Stimulated activated memory B cell treated with anti-CD40 and anti-IgM and Interleukin-4, amounts not matched to agents 10 μg/mL and 1 μg/mL and 100 μg/mL, for 72 hours (primary cell): ENCODE measurements around the gene EXT2.

ENCODE experiments used
- ATAC-seq: fragments of 150-1000 bp; cut with Tn5 transposase; 2 replicates; pipeline ENCODE4 v1.10.0; 2021
- H3K27ac Mint-ChIP-seq: one replicate; pipeline ENCODE4 v1.8.0; 2022; ENCODE audit warnings: mild to moderate bottlenecking, mixed read lengths
- H3K27me3 Mint-ChIP-seq: one replicate; pipeline ENCODE4 v1.8.0; 2022; ENCODE audit warnings: mixed read lengths
- H3K36me3 Mint-ChIP-seq: one replicate; pipeline ENCODE4 v1.8.0; 2022; ENCODE audit warnings: mixed read lengths
- H3K4me1 Mint-ChIP-seq: one replicate; pipeline ENCODE4 v1.8.0; 2022; ENCODE audit warnings: mixed read lengths
- H3K4me3 Mint-ChIP-seq: one replicate; pipeline ENCODE4 v1.8.0; 2022; ENCODE audit warnings: mild to moderate bottlenecking, moderate library complexity, mixed read lengths
- H3K9me3 Mint-ChIP-seq: one replicate; pipeline ENCODE4 v1.8.0; 2022; ENCODE audit warnings: mixed read lengths

EXT2 gene

GRCh38 chr11:44212128-44212527 is 116.7 kb downstream of the EXT2 start:
- Mint-ChIP-seq H3K27me3 (no peaks in the 10 kb centered on the region), H3K4me1 (no peaks in the 10 kb centered on the region), H3K36me3 (peaks cover 76% of the 10 kb centered on the region), H3K27ac (no peak overlapping the region), H3K4me3 (no peak overlapping the region), H3K9me3 (peaks cover 9% of the 10 kb centered on the region)
- ATAC-seq, result no peak

GRCh38 chr11:44213148-44213547 is 117.7 kb downstream of the EXT2 start:
- Mint-ChIP-seq H3K4me3 (no peak overlapping the region), H3K36me3 (peaks cover 77% of the 10 kb centered on the region), H3K27ac (no peak overlapping the region), H3K27me3 (no peaks in the 10 kb centered on the region), H3K4me1 (no peaks in the 10 kb centered on the region), H3K9me3 (peaks cover 9% of the 10 kb centered on the region)
- no peak for ATAC-seq

- no peak for ATAC-seq
- Mint-ChIP-seq H3K4me3 (no peak overlapping the region), H3K4me1 (no peaks in the 10 kb centered on the region), H3K27me3 (no peaks in the 10 kb centered on the region), H3K9me3 (peaks cover 2% of the 10 kb centered on the region), H3K36me3 (peaks cover 63% of the 10 kb centered on the region), H3K27ac (no peak overlapping the region)
Measured at GRCh38 chr11:44217432-44217831, 122.0 kb downstream of the EXT2 start.

- Mint-ChIP-seq H3K27me3 (no peaks in the 10 kb centered on the region), H3K4me1 (no peaks in the 10 kb centered on the region), H3K27ac (no peak overlapping the region), H3K36me3 (peaks cover 48% of the 10 kb centered on the region), H3K4me3 (no peak overlapping the region), H3K9me3 (no peaks in the 10 kb centered on the region)
- no peak for ATAC-seq
Measured at GRCh38 chr11:44219830-44220796, 124.6 kb downstream of the EXT2 start.

- H3K27ac Mint-ChIP-seq, result no peak overlapping the region
- H3K9me3 Mint-ChIP-seq, result no peaks in the 10 kb centered on the region
- H3K27me3 Mint-ChIP-seq, result no peaks in the 10 kb centered on the region
- peaks cover 47% of the 10 kb centered on the region for H3K36me3 Mint-ChIP-seq
- H3K4me3 Mint-ChIP-seq, result no peak overlapping the region
- H3K4me1 Mint-ChIP-seq, result no peaks in the 10 kb centered on the region
- ATAC-seq, result no peak
Measured at GRCh38 chr11:44221456-44221855, 126.0 kb downstream of the EXT2 start.

- H3K9me3 Mint-ChIP-seq, result no peaks in the 10 kb centered on the region
- no peaks in the 10 kb centered on the region for H3K4me1 Mint-ChIP-seq
- H3K4me3 Mint-ChIP-seq, result no peak overlapping the region
- no peaks in the 10 kb centered on the region for H3K27me3 Mint-ChIP-seq
- H3K36me3 Mint-ChIP-seq, result peaks cover 45% of the 10 kb centered on the region
- ATAC-seq, result no peak
- no peak overlapping the region for H3K27ac Mint-ChIP-seq
Measured at GRCh38 chr11:44221992-44222391, 126.5 kb downstream of the EXT2 start.

GRCh38 chr11:44223238-44223637 is 127.8 kb downstream of the EXT2 start:
- no peaks in the 10 kb centered on the region for H3K9me3 Mint-ChIP-seq
- no peaks in the 10 kb centered on the region for H3K27me3 Mint-ChIP-seq
- H3K4me1 Mint-ChIP-seq, result no peaks in the 10 kb centered on the region
- H3K4me3 Mint-ChIP-seq, result no peak overlapping the region
- no peak overlapping the region for H3K27ac Mint-ChIP-seq
- peaks cover 39% of the 10 kb centered on the region for H3K36me3 Mint-ChIP-seq
- ATAC-seq, result no peak

GRCh38 chr11:44224867-44225501 is 129.5 kb downstream of the EXT2 start:
- Mint-ChIP-seq H3K27ac (no peak overlapping the region), H3K36me3 (peaks cover 34% of the 10 kb centered on the region), H3K27me3 (no peaks in the 10 kb centered on the region), H3K9me3 (no peaks in the 10 kb centered on the region), H3K4me1 (no peaks in the 10 kb centered on the region), H3K4me3 (no peak overlapping the region)
- no peak for ATAC-seq

GRCh38 chr11:44226490-44226889 is 131.0 kb downstream of the EXT2 start:
- Mint-ChIP-seq H3K36me3 (peaks cover 32% of the 10 kb centered on the region), H3K4me3 (no peak overlapping the region), H3K9me3 (no peaks in the 10 kb centered on the region), H3K27ac (no peak overlapping the region), H3K27me3 (no peaks in the 10 kb centered on the region), H3K4me1 (no peaks in the 10 kb centered on the region)
- no peak for ATAC-seq

- no peak overlapping the region for H3K4me3 Mint-ChIP-seq
- no peak for ATAC-seq
Measured at GRCh38 chr11:44226945-44227344, 131.5 kb downstream of the EXT2 start.

GRCh38 chr11:44228379-44228778 is 132.9 kb downstream of the EXT2 start:
- H3K9me3 Mint-ChIP-seq, result no peaks in the 10 kb centered on the region

More at GRCh38 chr11:44226945-44227344, 131.5 kb downstream of the EXT2 start:
- H3K9me3 Mint-ChIP-seq, result no peaks in the 10 kb centered on the region
- no peaks in the 10 kb centered on the region for H3K4me1 Mint-ChIP-seq
- no peaks in the 10 kb centered on the region for H3K27me3 Mint-ChIP-seq
- peaks cover 28% of the 10 kb centered on the region for H3K36me3 Mint-ChIP-seq
- H3K27ac Mint-ChIP-seq, result no peak overlapping the region

GRCh38 chr11:44229098-44229497 is 133.6 kb downstream of the EXT2 start:
- no peak overlapping the region for H3K27ac Mint-ChIP-seq
- no peaks in the 10 kb centered on the region for H3K9me3 Mint-ChIP-seq
- H3K36me3 Mint-ChIP-seq, result peaks cover 32% of the 10 kb centered on the region
- H3K4me1 Mint-ChIP-seq, result no peaks in the 10 kb centered on the region
- H3K27me3 Mint-ChIP-seq, result no peaks in the 10 kb centered on the region
- no peak overlapping the region for H3K4me3 Mint-ChIP-seq
- ATAC-seq, result no peak

More at GRCh38 chr11:44228379-44228778, 132.9 kb downstream of the EXT2 start:
- no peak for ATAC-seq
- Mint-ChIP-seq H3K4me3 (no peak overlapping the region), H3K27ac (no peak overlapping the region), H3K4me1 (no peaks in the 10 kb centered on the region), H3K27me3 (no peaks in the 10 kb centered on the region), H3K36me3 (peaks cover 32% of the 10 kb centered on the region)

GRCh38 chr11:44229624-44230023 is 134.1 kb downstream of the EXT2 start:
- no peaks in the 10 kb centered on the region for H3K9me3 Mint-ChIP-seq
- ATAC-seq, result no peak
- H3K36me3 Mint-ChIP-seq, result peaks cover 32% of the 10 kb centered on the region
- H3K4me3 Mint-ChIP-seq, result no peak overlapping the region
- H3K27me3 Mint-ChIP-seq, result no peaks in the 10 kb centered on the region
- H3K27ac Mint-ChIP-seq, result no peak overlapping the region
- H3K4me1 Mint-ChIP-seq, result no peaks in the 10 kb centered on the region

GRCh38 chr11:44235765-44236201 is 140.3 kb downstream of the EXT2 start:
- H3K27ac Mint-ChIP-seq, result no peak overlapping the region
- no peak for ATAC-seq
- H3K4me1 Mint-ChIP-seq, result no peaks in the 10 kb centered on the region
- no peak overlapping the region for H3K4me3 Mint-ChIP-seq
- no peaks in the 10 kb centered on the region for H3K9me3 Mint-ChIP-seq
- H3K36me3 Mint-ChIP-seq, result peaks cover 62% of the 10 kb centered on the region
- no peaks in the 10 kb centered on the region for H3K27me3 Mint-ChIP-seq

GRCh38 chr11:44236296-44236695 is 140.8 kb downstream of the EXT2 start:
- H3K9me3 Mint-ChIP-seq, result no peaks in the 10 kb centered on the region
- no peaks in the 10 kb centered on the region for H3K27me3 Mint-ChIP-seq
- no peak for ATAC-seq
- H3K27ac Mint-ChIP-seq, result no peak overlapping the region
- peaks cover 57% of the 10 kb centered on the region for H3K36me3 Mint-ChIP-seq
- H3K4me1 Mint-ChIP-seq, result no peaks in the 10 kb centered on the region
- H3K4me3 Mint-ChIP-seq, result no peak overlapping the region

GRCh38 chr11:44237156-44237555 is 141.7 kb downstream of the EXT2 start:
- Mint-ChIP-seq H3K4me3 (no peak overlapping the region), H3K4me1 (no peaks in the 10 kb centered on the region), H3K27ac (no peak overlapping the region), H3K27me3 (no peaks in the 10 kb centered on the region), H3K36me3 (peaks cover 61% of the 10 kb centered on the region), H3K9me3 (no peaks in the 10 kb centered on the region)
- ATAC-seq, result no peak
